ENCODE data around the gene SSBP3. TPM values are rescaled to one million over a fixed set of nuclear protein-coding genes. Genes with fewer than 3 reads are reported as not detected.

SSBP3 gene
- total and polyA plus RNA-seq, 2 of the 13 experiments (the other 11 are each of a cell fraction or from before 2014, with no cell fraction given): 8.5 to 17.6 TPM

DNA sequence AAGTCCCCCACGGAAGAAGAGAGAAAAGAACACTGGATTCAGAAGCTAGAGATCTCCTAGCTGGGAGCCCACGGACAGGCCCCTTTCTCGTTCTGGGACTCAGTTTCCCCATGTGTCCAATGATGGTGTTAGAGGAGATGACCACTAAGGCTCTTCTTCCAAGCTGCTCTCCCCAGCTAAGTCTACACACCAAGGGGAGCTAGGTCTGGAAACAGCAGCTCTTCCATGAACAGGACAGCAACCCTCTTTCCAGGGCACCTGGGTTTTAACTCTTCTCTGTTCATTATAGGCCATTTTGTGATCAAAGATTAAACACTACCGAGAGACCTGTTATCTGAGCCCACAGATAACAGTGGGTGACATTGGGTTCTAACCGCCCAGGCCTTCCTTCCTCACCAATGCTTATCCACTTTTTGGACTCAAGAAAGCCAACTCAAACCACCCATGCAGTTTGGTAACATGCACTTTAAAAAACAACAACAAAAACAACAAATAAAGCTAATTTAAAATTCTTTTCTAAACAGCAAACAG, 120.3 kb downstream of the SSBP3 start (continued):
- no peak for TF ChIP-seq IKZF4 (CRISPR knock-in tag; IDR thresholded peaks at IDR 0.05; ENCODE audit: borderline replicate concordance, low read depth, not compliant biosample characterization)
- no peak for TF ChIP-seq ZNF670 (CRISPR knock-in tag; IDR thresholded peaks at IDR 0.05; ENCODE audit: borderline replicate concordance)

DNA sequence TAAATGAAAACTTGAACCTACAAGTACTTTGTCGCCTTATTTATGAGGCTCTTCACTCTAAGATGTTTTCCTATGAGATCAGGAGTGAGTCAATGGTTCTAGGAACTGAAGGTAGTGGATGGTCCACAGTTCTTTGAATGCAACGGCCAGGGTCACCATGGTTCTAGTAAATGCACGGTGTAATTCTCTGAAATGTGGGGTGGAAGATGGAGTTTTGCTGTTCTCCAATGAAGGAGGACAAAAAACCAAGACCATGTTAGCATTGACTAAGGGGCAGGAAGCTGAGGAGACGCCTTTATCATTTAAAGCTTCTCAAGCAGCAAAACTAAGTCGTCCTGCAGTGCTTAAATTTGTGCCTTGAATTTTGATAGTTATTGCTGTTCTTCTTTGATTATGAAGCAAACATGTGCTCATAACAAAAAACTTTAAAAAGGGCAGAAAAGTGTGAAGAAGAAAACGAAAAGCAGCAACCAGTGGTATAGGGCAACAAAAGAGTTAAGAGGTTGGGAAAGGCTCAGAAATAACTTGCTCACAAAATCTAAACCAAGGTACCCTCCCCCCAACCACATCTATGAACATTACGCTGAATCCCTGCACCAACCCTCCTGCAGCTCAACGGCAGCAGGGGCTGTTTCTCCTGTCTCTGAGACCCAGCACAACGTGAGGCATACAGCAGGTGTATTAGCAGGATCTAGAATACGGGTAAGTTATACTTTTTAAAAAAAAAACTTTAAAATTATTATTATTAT, 121.2 kb downstream of the SSBP3 start:
- Histone ChIP-seq H3K27me3 (ENCODE audit: control insufficient read depth in 1 of 2, insufficient read depth in 2 of 2, low read length in 2 of 2) (no peaks in the 10 kb centered on the region), H3K27ac (ENCODE audit: extremely low read length, insufficient read depth, low read length) (no peak overlapping the region), H3K4me1 (ENCODE audit: insufficient read depth, low read length) (peaks cover 37% of the 10 kb centered on the region), H3K9ac (ENCODE audit: insufficient read depth, low read depth, low read length) (no peak overlapping the region), H3K9me3 (ENCODE audit: low read length) (no peaks in the 10 kb centered on the region), H2AFZ (ENCODE audit: low read length) (no peak overlapping the region), H3K4me3 (replicated peaks in 1 of 3; ENCODE audit: insufficient read depth in 1 of 3, low read depth in 2 of 3, low read length in 3 of 3) (no peak overlapping the region), H3K79me2 (ENCODE audit: insufficient read depth, low read length) (peaks cover 2% of the 10 kb centered on the region), H3K4me2 (ENCODE audit: low read depth, low read length) (no peak overlapping the region), H3K36me3 (replicated peaks in 1 of 2; ENCODE audit: control insufficient read depth in 1 of 2, insufficient read depth in 2 of 2, low read length in 2 of 2) (peaks cover 1 to 8% of the 10 kb centered on the region in 2 experiments; a peak in 3 of 5 replicates), H4K20me1 (ENCODE audit: insufficient read depth, low read length) (0 out of 2 replicates have a peak, but pooled peaks cover 4% of the 10 kb centered on the region)
- DNase-seq (ENCODE audit: low spot score): no peak
- no TSS peak for BruUV-seq (replicated peaks)
- no peak for ATAC-seq
- WGBS (ENCODE audit: low lambda C conversion rate): 94% methylated on average over 10 of the region's 10 CpGs
- in situ Hi-C loops (cut with HindIII; ENCODE audit: extremely low pct_ligation_motif_present, low pct_unique_long_range_greater_than_20kb): no loop called here
- ChIA-PET POLR2A (no interaction called here), CTCF (ENCODE audit: low intra/inter-chr PET ratio, low total read pairs) (no interaction called here)
- intact Hi-C loops (cut with micrococcal nuclease; ENCODE audit: unreplicated experiment): loop anchor here (1.0 kb wide), 1 partner anchor 12 kb away; no protein-coding TSS in a partner anchor
- no peak for FAIRE-seq
- TF ChIP-seq ZNF883 (CRISPR knock-in tag; IDR thresholded peaks at IDR 0.05; ENCODE audit: not compliant biosample characterization) (no peak), CBX1 (IDR thresholded peaks at IDR 0.05; ENCODE audit: low read depth) (no peak), HDAC2 (CRISPR knock-in tag; IDR thresholded peaks at IDR 0.05) (no peak), ZNF703 (CRISPR knock-in tag; IDR thresholded peaks at IDR 0.05; ENCODE audit: borderline replicate concordance) (no peak), ZMAT3 (CRISPR knock-in tag; conservative IDR thresholded peaks at IDR 0.05) (no peak), SIX1 (CRISPR knock-in tag; IDR thresholded peaks at IDR 0.05; ENCODE audit: borderline replicate concordance) (no peak), NAIF1 (CRISPR knock-in tag; IDR thresholded peaks at IDR 0.05; ENCODE audit: borderline replicate concordance) (no peak), ZFP62 (CRISPR knock-in tag; IDR thresholded peaks at IDR 0.05) (no peak)
- TF ChIP-seq, protein P1, sequence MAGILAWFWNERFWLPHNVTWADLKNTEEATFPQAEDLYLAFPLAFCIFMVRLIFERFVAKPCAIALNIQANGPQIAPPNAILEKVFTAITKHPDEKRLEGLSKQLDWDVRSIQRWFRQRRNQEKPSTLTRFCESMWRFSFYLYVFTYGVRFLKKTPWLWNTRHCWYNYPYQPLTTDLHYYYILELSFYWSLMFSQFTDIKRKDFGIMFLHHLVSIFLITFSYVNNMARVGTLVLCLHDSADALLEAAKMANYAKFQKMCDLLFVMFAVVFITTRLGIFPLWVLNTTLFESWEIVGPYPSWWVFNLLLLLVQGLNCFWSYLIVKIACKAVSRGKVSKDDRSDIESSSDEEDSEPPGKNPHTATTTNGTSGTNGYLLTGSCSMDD (CRISPR knock-in tag; IDR thresholded peaks at IDR 0.05): no peak
- TF ChIP-seq, protein P2, sequence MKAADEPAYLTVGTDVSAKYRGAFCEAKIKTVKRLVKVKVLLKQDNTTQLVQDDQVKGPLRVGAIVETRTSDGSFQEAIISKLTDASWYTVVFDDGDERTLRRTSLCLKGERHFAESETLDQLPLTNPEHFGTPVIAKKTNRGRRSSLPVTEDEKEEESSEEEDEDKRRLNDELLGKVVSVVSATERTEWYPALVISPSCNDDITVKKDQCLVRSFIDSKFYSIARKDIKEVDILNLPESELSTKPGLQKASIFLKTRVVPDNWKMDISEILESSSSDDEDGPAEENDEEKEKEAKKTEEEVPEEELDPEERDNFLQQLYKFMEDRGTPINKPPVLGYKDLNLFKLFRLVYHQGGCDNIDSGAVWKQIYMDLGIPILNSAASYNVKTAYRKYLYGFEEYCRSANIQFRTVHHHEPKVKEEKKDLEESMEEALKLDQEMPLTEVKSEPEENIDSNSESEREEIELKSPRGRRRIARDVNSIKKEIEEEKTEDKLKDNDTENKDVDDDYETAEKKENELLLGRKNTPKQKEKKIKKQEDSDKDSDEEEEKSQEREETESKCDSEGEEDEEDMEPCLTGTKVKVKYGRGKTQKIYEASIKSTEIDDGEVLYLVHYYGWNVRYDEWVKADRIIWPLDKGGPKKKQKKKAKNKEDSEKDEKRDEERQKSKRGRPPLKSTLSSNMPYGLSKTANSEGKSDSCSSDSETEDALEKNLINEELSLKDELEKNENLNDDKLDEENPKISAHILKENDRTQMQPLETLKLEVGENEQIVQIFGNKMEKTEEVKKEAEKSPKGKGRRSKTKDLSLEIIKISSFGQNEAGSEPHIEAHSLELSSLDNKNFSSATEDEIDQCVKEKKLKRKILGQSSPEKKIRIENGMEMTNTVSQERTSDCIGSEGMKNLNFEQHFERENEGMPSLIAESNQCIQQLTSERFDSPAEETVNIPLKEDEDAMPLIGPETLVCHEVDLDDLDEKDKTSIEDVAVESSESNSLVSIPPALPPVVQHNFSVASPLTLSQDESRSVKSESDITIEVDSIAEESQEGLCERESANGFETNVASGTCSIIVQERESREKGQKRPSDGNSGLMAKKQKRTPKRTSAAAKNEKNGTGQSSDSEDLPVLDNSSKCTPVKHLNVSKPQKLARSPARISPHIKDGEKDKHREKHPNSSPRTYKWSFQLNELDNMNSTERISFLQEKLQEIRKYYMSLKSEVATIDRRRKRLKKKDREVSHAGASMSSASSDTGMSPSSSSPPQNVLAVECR (CRISPR knock-in tag; IDR thresholded peaks at IDR 0.05; ENCODE audit: borderline replicate concordance): no peak
- TF ChIP-seq, protein P3, sequence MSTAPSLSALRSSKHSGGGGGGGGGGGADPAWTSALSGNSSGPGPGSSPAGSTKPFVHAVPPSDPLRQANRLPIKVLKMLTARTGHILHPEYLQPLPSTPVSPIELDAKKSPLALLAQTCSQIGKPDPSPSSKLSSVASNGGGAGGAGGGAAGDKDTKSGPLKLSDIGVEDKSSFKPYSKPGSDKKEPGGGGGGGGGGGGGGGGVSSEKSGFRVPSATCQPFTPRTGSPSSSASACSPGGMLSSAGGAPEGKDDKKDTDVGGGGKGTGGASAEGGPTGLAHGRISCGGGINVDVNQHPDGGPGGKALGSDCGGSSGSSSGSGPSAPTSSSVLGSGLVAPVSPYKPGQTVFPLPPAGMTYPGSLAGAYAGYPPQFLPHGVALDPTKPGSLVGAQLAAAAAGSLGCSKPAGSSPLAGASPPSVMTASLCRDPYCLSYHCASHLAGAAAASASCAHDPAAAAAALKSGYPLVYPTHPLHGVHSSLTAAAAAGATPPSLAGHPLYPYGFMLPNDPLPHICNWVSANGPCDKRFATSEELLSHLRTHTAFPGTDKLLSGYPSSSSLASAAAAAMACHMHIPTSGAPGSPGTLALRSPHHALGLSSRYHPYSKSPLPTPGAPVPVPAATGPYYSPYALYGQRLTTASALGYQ (CRISPR knock-in tag; IDR thresholded peaks at IDR 0.05): no peak
